ENCODE results near the gene AAMDC.
"Not testable (repeated sequence)": the region's sequence is repeated elsewhere in the genome, so short reads cannot be mapped to it uniquely, and the experiment has no call there.

- TF ChIP-seq POLR2A, CTCF (IDR thresholded peaks at IDR 0.05): not testable (repeated sequence)
Measured at GRCh38 chr11:77822126-77822525, 1.2 kb downstream of the AAMDC start.

Data from uterus (tissue), 2 donors.